ENCODE results near the gene ALG6.
"Not testable (repeated sequence)": the region's sequence is repeated elsewhere in the genome, so short reads cannot be mapped to it uniquely, and the experiment has no call there.

The ALG6 gene

DNA sequence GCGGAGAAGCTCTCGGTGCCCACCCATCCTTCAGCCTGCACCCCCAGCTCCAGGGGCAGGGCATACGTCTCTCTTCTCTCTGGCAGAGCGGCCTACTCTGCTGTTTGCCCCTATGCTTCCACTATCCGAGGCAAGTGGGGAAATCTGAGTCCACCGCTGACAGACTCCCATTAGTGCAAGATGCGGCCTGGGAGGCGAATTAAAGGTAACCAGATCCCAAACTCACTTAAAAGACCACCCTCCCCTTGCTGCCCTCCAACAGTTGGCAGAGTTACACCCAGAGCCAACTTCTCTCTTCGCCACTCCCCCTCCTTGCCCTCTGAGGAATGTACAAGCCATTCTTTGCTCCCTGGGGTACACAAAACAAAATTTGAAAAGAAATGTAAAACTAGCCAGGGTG, 38.6 kb upstream of the ALG6 start:
- DNase-seq (ENCODE audit: low read depth in 2 of 2): no peak

DNA sequence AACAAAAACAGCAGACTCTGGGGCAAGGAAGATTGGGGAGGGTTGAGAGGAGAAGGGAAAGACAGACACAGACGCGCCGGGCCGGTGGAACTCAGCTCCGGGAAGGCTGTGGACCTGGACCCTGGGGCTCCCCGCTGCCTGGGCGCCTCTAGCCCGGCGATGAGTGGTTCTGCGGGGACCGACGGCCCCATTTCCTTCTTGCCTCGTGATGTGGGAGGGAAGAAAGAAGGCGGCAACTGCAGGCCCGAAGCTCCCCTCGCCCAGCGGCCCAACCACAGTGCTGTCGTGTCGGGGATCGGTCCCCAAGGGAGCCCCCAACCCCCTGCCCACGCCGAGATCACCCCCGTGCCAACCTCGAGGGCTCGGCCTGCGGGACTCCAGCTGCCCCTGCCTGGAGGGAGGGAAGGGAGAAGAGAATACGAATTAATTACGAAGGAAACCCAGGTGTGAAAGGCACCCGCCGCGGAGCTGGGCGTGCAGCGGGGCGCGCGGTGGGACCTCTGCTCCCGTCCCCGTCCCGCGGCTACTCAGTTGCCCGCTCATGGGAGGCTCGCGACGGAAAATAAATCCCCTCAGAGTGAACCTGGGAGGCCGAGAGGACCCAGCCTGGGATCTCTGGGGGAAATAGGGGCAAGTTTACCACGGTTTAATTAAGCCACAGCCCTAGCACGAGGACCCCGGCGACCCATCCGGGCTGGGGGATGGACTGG, 37.7 kb upstream of the ALG6 start:
- DNase-seq (ENCODE audit: low read depth in 2 of 2): no peak

DNA sequence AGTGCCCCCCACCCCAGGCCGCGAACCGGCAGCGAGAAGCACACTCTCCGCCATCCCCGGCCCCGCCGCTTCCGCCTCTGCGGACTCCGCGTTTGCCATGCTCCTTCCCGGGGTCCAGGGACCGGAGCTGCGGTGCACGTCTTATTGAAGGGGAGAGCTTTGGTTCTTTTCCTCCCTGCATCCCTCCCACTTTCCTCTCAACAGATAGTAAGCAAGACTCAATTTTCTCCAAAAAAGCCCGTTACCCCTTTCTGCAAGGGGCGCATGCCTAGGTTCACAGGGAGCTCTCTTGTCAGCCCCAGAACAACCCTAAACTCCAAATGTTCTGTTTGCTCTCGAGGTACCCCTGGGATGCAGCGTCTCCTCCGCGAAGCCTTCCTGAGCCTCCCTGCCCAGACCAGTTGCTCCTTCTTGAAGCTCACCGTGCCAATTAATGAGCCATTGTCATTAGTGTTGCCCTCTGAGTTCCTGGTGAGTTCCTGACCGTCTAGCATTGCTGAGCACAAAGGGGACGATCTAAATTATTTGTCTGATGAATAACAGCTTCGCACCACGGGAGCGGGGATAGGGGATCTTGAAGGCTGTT, 37.0 kb upstream of the ALG6 start:
- no peak for DNase-seq (ENCODE audit: low read depth in 2 of 2)

DNA sequence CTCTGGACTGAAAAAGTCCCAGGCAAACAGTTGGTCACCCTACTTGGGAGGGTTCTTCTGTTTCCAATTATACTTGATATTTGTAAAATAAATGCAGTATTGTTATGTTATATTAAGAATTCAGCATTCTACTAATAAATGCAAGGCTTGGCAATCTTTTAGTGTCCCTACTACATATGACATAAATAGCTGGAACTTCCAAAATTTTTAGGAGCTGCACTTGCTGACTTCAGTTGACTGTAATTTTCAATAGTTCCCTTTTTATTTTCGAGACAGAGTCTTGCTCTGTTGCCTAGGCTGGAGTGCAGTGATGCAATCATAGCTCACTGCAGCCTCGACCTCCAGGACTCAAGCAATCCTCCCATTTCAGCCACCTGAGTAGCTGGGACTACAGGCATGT, 25.0 kb upstream of the ALG6 start:
- DNase-seq (ENCODE audit: low read depth in 2 of 2): no peak

DNA sequence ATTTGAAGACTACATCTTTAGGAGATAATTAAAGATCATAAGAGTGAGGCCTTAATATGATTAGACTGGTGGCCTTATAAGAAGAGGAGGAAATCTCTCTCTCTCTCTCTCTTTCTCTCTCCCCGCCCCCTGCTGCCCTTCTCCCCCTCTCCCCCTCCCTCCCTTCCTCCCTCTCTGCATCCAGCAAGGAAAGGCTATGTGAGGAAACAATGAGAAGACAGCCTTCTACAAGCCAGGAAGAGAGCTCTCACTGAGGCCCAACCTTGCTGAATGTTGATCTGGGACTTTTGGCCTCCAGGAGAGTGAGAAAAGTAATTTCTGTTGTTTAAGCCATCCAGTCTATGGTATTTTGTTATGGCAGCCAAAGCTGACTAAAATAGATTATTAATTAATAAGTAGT, 23.5 kb upstream of the ALG6 start:
- DNase-seq (ENCODE audit: low read depth in 2 of 2): no peak

DNA sequence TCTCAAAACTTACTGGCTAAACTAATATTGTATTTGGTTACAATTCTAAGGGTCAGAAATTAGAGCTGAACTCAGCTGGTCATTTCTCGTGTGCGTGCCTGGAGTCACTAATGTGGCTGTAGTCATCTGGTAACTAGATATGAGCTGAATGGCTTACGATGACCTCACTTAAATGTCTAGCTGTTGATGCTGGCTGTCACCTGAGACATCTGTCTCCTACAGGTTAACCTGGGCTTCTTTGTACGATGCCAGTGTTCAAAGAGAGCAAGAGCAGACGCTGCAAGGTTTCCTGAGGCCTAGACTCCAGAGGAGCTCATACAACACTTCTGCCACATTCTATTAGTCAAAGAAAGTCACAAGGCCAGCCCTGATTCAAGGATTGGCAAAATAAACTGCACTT, 17.1 kb upstream of the ALG6 start:
- DNase-seq (ENCODE audit: low read depth in 2 of 2): no peak

DNA sequence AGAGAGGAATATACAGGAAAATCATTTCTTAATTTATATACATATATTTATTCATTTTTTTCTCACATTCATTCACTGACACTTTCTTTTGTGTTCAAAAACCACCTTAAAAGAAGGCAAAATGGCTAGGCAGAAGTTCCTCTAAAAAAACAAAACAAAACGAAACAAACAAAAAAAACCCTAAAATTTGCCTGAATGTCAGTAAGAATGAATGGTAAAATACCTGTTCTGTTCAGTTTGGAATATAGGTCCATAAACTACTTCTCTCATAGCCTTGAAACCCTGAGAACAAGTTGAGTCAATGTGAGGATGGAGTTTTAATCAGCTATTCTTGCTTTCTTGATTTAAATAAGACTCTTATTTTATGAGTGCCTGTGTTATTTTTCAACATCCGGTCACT, 14.7 kb upstream of the ALG6 start:
- DNase-seq (ENCODE audit: low read depth in 2 of 2): no peak

DNA sequence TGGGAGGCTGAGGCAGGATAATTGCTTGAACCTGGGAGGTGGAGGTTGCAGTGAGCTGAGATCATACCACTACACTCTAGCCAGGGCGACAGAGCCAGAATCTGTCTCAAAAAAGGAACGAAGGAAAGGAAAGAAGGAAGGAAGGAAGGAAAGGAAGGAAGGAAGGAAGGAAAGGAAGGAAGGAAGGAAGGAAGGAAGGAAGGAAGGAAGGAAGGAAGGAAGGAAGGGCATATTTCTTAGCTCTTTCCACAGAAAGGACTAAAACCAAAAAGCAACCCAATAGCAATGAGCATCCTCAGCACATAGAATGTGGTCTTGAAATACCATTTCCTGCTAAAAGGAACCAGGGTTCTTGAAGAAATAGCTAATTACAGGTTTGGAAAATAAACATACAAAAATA, 11.2 kb upstream of the ALG6 start:
- DNase-seq (ENCODE audit: low read depth in 2 of 2): not testable (repeated sequence)

DNA sequence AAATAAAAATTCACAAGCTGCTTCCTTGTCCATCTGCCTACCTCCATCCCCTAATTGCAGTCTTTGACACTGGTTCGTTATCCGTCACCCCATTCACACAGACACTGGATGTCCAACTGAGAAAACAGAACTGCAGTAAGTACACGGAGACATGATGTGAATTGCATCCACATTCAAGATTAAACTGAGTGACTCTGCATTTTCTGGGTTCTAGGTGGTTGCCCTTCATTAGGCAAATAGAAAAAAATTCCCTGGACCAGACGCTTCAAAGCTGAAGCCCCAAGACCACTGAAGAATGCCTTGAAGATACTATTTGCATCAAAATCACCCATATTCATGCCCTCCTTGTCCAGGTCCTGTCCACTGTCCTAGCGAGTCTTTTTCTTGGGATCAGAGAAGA, 7.9 kb upstream of the ALG6 start:
- DNase-seq (ENCODE audit: low read depth in 2 of 2): no peak

DNA sequence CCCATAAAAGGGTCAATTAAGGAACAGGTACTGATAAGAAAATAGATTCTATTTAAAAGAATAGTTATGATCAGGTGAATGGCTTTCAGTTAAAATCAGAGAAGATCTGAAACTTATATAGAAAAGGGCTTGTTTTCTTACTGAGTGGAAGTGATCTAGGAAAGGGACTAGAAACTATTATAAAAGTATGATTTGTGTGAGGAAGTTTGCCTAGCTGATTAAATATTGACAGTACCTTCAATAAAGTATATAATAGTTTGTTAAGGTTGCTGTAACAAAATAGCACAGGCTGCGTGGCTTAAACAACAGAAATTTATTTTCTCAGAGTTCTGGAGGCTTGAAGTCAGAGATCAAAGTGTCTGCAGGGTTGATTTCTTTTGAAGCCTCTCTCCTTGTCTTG, 5.4 kb upstream of the ALG6 start:
- no peak for DNase-seq (ENCODE audit: low read depth in 2 of 2)

DNA sequence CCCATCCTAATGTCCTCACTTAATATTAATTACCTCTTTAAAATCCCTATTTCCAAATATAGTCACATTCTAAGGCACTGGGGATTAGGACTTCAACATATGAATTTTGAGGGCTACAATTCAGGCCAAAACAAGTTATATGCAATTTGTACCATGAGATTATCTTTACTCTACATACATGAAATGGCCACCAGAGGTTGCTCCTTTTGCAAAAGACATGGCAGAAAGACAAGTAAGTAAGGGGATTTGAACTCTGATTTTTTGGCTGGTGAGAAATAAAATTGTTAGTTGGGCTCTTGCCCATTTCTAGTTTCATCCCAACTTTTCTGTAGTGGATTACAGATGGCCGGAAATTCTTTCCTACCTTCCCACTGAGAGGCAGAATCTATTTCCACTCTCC, 4.8 kb upstream of the ALG6 start:
- no peak for DNase-seq (ENCODE audit: low read depth in 2 of 2)

DNA sequence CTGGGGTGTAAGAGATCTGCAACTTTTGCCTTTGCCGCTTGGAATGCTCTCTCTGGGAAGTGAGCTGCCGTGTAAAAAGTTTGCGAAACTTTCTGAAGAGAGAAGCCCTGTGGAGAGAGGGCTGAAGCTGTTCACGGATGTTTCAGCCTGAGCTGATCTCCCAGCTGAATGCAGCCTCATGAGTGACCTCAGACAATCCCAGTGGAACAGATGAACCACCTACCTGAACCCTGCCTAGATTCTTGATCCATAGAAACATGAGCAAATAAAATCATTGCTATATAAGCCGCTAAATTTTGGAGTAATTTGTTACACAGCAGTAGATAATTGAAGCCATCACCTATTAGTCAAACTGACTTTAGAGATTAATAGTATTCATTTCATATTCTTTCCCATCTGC, 4.4 kb upstream of the ALG6 start:
- no peak for DNase-seq (ENCODE audit: low read depth in 2 of 2)

DNA sequence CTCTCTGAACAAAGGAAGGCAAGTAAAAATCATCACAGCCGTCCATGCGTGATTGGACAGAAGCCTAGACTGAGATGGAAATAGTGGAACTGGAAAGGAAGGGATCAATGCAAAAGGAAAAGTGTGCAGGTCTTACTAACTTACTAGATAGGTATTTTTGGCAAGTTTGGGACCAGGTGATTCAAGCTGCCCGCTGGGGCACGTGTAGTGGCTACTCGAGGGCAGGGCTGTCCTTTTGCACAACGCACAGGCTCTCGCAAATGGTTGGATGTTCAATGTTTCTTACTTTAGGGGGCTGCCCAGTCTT, 566 bp upstream of the ALG6 start:
- no peak for DNase-seq (ENCODE audit: low read depth in 2 of 2)

DNA sequence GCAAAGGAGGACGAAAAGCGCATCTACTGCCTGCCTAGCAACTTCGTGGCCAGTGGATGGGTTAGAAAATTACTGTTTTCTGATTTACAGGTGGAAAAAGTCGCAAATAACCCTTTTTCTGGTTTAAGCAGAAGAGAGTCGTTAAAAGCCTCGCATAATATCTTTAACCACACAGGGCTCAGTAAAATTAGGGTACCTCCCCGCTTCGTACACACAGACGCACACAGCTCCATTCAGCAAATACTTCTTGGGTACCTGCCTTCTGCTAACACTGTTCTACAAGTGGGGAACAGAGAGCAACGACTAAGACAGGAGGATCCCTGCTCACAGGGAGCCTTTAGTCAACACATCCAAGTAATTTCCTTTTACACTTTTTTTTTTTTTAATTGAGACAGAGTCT, 704 bp downstream of the ALG6 start:
- no peak for DNase-seq (ENCODE audit: low read depth in 2 of 2)

DNA sequence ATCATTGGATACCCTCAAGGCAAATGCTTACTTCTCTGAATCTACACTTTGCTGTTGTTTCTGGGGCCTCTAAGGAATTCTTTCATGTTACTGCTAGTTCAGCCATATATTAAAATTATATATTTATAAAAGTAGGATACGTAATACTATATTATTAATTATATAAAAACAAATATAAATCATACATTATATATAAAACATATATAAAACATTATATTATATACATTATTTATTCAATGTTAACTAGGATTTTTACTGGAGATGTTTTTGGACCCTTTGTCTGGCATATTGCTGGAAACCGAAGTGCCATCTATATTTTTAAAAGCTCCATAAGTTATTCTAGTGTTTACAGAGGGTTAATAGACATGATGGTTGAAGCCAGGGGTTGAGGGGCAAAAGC, 12.2 kb downstream of the ALG6 start:
- DNase-seq (ENCODE audit: low read depth in 2 of 2): no peak

DNA sequence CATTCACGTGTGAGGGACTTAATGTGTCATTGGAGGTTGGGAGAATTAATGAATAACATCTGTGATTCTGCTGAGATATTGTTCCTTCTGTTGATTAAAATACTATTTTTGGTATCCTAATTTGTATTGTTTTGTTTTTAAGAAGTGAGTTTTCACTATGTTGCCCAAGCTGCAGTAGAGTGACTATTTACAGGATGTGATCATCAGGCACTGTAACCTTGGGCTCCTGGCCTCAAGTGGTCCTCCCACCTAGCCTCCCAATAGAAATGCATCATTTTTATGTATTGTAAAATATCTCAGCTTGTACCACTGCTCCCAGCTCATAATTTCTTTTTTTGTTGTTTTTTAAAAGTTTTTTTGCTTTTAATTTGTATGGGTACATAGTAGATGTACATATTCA, 14.3 kb downstream of the ALG6 start:
- no peak for DNase-seq (ENCODE audit: low read depth in 2 of 2)

DNA sequence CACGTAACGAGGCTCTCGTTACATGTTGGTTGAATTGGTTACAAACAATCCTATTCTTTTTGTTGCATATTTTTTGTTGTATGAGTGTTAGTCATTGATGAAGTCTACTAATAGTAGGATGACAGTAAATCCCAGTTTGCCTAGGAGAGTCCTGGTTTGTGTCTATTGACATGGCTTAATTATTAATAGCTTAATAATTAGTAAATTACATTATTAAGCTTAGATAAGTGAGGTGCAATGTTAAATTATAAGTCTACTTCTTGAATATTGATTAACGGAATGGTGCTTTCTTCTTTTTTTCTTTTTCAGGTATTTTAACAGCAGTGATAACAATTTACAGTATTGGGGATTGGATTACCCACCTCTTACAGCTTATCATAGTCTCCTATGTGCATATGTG, 34.5 kb downstream of the ALG6 start:
- no peak for DNase-seq (ENCODE audit: low read depth in 2 of 2)

DNA sequence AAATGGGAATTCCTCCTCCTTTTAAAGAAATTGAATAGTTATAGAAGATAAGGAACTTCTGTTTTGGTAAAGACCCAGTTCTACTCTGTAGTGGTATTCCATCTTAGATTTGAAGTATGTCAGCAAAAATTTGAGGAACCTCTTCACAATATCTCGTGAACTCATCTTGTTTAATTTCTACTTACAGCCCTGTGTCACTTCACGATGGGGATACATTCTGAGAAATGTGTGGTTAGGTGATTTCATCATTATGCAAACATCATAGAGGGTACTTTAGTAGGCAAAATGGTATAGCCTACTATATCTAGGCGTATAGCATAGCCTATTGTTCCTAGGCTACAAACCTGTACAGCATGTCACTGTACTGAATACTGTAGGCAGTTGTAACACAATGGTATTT, 36.0 kb downstream of the ALG6 start:
- no peak for DNase-seq (ENCODE audit: low read depth in 2 of 2)

DNA sequence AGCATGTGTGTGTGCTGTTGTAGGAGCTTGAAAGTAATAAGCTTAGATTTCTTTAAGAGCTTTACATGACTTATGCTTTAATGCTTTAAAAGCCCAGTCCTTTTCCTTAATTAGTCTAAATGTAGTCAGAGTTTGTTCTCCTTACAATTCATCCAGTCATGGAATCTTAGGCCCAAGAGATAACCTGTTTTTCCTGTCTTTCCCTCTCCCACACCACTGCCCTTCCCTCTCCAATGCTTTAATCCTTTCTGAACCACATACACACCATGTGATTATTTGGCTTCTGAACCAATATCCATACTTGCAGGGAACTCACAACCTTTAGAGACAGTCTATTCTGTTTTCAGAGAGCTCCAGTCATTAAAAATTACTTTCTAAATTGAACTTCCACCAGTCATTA, 37.6 kb downstream of the ALG6 start:
- no peak for DNase-seq (ENCODE audit: low read depth in 2 of 2)

DNA sequence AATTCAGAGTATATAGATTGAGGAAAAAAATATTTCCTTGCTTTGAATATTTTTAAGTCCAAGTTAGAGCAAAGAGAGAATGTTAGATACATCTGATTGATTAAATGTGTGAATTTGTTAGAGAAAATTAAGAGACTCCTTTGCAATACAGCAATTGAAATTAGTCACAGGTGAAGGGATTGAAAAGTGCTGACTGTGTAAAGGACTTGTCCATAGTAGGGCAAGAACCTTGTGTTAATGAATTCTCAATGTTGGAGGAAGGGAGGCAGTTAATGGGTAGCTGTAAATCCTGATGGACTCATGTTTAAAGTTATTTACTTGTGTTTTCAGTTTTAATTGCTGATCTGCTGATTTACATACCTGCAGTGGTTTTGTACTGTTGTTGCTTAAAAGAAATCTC, 38.6 kb downstream of the ALG6 start:
- DNase-seq (ENCODE audit: low read depth in 2 of 2): no peak

DNA sequence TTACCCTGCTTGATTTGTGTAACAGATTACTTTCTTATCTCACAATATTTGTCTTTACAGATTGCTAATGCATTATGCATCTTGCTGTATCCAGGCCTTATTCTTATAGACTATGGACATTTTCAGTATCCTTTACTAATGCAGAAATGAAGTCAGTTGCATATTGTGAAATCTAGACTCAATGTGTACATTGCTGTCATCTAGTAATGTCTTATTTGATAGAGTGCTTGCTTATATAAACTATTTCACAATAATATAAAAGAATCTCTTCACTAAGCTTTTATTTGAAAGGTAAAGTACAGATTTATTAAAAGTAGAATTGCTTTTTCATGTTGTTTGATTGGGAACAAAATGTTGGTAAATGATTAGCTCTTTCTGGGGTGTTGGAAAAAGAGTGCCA, 39.6 kb downstream of the ALG6 start:
- DNase-seq (ENCODE audit: low read depth in 2 of 2): no peak

DNA sequence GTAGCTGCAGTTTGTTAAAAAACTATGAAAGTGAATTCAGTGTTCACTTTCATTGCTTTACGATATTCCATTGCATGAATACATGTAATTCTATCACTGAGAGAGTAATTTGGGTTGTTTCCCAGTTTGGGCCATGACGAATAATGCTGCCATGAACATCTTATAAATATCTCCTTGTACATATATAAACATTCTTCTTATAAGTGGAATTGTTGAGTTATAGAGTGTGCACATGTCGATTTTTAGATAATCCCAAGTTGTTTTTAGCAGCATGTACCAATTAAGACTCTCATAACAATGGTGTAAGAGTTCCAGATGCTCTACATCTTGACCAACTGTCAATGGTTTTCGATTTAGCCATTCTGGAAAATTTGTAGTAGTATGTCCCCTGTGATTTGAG, 40.9 kb downstream of the ALG6 start:
- DNase-seq (ENCODE audit: low read depth in 2 of 2): no peak

DNA sequence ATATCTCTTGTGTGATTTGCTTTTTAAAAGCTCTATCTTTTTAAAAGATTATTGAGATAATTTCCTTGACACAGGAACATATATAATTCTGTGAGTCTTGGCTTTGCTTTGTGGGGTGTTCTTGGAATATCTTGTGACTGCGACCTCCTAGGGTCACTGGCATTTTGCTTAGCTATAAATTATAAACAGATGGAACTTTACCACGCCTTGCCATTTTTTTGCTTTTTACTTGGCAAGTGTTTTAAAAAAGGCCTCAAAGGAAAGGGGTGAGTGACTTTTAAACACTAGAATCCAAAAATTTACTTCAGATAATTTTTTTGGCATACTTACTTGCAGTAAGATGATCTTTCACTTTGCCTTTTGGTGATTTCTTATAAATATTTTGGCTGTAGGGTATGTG, 43.6 kb downstream of the ALG6 start:
- no peak for DNase-seq (ENCODE audit: low read depth in 2 of 2)

DNA sequence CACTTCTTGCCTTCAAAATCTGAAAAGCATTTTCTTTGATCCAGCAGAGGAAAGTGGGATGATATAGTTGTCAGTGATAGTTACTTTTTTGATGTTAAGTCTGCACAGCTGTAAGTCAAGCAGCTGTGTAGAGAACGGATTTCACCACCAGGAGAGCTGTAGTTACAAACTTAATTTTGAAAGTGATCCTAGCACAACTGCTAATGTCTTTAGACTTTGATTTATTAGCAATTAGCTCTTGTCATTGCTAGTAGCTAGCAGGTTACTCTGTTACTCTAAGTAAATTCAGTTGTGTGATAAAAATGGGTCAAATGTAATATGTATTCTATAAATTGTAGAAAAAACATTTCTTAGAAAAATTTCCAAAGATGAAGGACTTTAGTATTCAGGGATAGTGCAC, 46.0 kb downstream of the ALG6 start:
- no peak for DNase-seq (ENCODE audit: low read depth in 2 of 2)
